Limb (tissue), 2 donors: ENCODE results near the gene ICOS.
A peak's percentile ranks its signal among the peaks of the same experiment; 100 is the strongest.

Experiments used
- DNase-seq, 2 donors: peaks; one replicate each; pipeline ENCODE4 v3.0.0-alpha.2; 2016; ENCODE audit errors: extremely low spot score in 2 of 2

Gene ICOS, protein sequence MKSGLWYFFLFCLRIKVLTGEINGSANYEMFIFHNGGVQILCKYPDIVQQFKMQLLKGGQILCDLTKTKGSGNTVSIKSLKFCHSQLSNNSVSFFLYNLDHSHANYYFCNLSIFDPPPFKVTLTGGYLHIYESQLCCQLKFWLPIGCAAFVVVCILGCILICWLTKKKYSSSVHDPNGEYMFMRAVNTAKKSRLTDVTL

DNA sequence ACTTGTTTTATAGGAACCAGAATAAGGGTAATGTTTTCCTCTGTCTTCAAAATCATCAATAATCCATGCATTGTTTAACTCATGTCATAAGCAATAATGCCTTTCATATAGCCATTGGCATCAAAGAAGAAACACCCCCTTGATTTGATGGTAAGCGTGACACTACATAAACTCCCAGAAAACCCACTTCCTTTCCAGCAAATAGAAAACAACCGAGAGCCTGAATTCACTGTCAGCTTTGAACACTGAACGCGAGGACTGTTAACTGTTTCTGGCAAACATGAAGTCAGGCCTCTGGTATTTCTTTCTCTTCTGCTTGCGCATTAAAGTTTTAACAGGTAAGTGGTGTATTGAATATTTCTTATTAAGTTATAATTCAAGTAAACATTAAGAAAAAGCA, at the start of gene ICOS:
TSS of gene ICOS (plus strand) at position 229 of the 400 bp plus-strand sequence. CDS start at position 281, 52 bp downstream.
- DNase-seq = no peak

DNA sequence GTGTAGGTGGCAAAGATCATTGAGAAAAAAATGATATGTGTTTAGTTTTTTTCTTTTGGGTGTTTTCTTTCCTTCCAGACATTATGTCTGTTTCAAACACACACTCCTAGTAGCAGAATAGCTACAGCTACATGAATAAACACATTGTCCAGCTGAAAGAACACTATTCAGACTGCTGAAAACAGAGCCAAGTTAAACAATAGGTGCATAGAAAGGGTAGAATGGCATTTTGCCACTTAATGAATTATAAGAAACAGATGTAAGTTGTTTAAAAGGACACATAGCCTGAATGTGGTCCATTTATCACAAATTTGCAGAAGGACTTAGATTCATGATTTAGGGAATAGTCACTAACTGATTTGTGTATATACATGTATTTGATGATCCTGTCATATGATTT, 48.9 kb upstream of the ICOS start:
- peak in 1 of 2 donors; percentile 33 for DNase-seq

DNA sequence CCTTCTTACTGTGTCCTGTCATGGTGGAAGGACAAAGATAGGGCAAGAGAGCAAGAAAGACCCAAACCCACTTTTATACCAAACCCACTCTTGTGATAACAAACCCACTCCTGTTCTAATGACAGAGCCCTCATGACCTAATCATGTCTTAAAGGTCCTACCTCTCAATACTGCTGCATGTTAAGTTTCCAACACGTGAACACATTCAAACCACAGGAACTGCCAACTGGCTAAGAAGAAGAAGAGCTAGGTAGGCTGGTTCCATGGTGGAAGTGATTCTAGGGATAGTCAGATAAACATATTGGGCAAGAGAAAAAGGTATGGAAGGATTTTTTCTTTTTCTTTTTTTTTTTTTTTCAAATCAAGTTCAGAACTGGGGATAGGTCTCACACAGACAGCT, 47.0 kb upstream of the ICOS start:
- DNase-seq = no peak

DNA sequence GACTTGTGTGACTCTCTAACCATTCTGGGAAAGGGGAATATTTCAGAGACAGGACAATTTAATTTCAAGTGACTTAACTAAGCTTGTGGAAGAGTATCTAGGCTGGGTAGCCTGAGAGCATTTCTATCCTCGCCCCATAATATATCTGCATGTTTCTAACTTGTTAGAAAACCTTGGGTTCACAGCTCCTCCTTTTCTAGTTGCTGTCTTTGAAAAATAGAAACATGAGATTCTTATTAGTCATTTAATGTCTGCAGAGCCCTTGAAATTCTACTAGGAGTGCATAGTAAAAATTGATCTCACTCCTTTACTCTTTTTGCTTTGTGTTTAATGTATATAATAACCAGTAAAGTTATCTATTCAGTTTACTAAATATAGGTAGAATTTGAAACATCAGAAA, 46.6 kb upstream of the ICOS start:
- no peak for DNase-seq

DNA sequence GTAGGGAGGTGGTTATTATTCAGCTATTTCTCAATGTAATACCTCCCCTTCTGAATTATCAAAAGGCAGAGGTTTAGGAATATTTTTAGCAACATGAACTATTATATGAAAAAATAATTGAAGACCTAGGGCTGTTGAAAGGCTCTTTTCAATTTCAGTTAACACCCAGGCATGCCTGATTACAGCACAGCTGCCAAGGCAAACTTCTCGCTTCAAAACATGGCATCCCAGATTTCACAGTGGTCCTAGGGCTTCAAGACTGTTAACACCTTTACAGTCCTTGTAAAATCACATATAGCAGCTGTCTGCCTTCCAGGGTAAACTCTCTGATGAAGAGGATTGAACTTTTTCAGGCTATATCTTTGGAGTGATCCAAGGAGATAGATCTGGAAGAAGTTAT, 45.8 kb upstream of the ICOS start:
- no peak for DNase-seq

DNA sequence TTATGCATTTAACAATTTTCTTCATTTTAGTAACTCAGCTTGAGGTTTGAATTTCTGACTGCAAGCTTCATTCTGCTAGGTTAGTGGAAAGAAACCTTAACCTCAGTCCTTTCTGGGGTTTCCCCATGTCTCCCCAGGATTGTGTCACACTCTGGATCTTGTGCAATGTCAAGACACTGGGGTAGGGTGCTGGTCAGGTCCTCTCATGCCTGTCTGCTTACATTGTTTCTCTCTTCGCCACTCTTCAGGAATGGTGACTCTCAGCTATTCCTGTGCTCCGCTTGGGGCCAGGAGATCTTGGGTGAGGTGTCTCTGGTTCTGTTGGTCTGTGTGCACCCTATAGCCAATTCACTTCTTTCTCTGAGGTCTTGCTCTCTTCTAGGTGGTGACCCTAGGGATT, 45.1 kb upstream of the ICOS start:
- no peak for DNase-seq

DNA sequence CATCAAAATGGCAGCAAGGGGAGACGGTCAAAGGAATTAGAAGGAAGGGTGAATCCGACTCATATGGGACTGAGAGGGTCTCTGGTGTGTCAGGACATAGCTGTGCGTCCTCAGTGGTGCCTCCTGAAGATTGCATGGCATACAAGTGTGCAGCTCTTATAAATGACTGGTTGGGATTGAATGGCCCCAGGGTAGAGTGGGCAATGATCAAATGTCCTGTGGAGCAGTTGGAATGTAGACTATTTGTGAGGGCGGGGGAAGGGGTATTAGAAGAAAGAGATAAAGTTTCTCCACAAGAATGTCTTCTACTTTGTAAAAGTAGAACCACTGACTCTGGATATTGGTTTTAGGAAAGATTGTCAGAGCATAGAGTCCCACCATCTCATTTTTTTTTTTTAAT, 44.4 kb upstream of the ICOS start:
- DNase-seq = no peak

DNA sequence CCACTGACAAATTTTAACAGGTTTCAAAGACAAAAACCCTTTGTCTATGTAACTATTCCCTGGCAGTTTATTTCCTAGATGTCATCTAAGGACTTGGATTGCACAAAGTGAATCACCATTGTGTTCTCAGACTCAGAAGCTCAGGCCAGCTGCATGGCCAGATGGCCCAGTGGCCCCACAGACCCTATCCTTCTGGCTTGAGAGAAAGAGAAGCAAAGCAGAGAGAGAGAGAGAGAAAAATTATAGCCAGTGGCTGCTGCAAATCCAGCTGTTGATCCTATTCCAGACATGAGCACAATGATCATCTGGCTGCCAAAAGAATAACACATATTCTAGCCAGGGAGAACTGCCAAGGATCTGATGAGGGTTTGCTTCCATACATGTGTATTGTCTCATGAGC, 43.2 kb upstream of the ICOS start:
- DNase-seq = peak; percentile 48 to 85

DNA sequence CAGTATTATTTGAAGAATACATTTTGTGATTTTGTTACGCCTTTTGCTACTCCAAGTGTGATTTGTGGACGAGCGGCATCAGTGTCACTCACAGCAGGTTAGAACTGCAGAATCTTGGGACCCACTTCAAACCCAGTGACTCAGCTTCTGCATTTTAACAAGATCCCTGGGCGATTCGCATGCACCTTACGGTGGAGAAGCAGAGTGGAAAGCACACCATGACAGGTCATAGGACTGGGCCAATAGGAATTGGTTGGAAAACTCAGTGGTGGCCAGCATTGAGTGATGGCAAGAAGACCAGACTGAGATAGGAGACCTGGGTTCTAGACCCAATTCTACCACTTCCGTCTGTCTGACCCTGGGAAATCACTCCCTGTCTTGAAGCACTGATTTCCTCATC, 42.7 kb upstream of the ICOS start:
- DNase-seq = no peak

DNA sequence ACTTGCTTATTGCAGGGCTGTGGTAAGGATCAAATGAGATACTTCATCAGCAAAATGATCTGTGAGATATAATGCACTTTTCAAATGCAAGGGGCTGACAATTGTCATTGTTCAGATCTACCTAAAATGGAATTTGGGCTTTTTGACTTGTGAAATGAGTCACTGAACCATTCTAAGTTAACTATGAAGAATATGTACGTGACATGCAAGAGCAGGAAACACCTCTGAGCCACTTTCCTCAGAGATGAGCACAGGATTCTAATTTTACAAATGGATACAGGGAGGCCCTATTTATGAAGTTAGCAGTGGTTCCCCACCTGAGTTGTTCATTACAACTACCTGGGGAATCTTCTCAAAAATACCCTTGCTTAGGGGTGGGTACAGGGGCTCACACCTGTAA, 42.3 kb upstream of the ICOS start:
- DNase-seq = no peak

DNA sequence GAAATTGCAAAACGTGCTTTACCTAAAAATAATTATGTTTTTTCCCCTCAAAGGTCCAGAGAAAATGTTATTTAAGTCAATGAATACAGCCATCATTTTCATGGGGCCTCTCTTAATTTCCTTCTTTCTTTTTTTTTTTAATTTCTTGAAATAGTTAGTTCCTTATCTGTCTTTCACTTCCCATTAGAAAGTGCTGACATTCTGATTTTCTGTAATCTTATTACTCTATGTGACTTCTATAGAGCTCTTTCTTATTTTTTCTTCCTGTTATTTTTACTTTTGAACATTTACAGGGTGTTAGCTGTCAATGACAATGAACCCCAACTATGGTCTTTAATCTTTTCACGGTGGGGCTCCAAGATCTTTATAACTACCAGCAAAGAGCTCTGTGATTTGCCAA, 39.0 kb upstream of the ICOS start:
- no peak for DNase-seq

DNA sequence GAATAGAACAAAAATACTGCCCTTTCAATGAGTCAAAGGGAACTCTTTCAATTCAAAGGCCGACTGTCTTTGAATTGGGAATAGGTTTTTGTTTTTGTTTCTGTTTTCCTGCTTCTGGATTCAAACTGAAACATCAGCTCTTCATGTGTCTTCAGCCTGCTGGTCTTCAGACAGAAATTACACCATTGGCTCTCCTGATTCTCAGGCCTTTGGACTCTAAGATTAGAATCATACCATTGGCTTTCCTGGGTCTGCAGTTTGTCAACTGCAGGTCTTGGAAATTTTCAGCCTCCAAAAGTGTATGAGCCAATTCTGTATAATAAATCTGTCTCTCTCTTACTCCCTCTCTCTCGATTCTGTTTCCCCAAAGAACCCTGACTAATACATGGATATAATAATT, 37.9 kb upstream of the ICOS start:
- no peak for DNase-seq

DNA sequence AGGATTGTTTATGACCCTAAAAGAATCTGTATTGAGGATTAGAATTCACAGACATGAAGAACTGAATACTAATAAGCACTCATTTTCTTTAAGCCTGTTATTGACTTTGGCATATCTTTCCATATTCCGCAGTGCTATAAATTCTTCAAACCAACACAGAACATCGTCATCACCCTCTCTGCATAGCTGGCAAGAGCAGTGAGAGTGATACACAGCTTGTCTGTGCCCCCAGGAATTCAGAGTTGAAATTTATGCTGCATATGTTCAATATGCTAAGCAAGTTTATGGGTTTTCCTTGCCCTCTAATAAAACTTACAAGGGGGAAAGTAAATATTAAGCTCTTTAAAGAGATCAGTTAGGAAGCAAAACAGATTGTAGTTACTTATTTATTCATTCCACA, 36.3 kb upstream of the ICOS start:
- DNase-seq = no peak

DNA sequence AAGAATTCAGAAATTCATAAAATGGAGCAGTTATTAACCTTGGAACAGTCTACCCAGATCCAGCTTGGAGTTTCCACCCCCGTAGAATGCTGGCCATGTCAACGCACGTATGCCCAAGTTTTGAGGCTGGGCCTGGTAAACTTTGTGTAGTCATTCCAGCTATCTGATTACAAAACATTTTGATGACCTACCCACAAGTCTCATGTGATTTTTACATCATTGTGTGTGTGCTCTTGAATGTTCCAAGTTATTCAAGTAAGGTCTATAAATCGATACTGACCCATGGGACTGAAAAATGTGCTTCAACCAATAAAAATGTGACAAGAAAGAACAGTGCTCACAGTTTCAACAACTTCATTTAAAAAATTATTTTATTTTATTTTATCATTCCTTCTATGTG, 32.5 kb upstream of the ICOS start:
- DNase-seq = no peak

DNA sequence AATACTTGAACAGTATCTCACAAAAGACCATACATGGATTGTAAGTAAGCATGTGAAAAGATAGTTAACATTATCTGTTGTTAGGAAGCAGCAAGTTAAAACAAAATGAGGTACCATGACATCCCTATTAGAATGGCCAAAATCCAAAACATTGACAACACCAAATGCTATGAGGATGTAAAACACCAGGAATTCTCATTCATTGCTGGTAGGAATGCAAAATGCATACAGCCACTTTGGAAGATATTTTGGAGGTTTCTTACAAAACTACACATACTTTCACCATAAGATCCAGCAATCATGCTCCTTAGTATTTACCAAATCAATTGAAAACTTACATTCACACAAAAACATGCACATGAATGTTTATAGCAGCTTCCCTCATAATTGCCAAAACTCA, 30.9 kb upstream of the ICOS start:
- DNase-seq = no peak

DNA sequence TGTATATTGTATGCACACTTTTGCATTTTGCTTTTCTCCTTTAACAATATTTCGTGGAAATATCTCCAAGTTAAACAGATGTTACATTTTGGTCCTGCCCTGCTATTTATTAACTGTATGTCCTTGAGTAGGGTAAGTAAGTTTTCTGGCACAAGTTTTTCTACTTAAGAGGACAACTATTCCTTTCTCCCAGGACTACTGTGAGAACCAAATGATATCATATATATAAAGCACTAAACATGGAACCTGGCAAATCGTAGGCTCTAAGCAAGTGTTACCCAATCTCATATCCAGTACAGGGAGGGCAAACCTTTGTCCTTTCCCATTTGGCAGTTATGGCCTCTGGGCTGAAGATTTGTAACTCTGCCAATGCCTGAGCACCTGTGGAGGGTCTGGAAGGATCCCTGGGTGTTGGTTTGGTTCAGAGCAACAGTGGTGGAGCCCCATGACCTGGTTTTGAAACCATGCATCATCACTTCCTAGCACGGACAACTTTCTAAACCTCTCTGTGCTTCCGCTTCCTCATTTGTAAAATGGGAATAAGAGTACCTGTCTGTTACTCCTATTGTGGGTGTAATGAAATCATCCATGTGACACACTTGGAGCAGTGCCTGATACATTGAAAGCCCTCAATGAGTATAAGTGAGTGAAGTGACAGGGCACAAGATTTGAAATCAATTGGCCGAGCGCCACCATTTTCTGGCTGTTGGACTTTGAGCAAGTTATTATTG, 28.3 kb upstream of the ICOS start:
- no peak for DNase-seq

DNA sequence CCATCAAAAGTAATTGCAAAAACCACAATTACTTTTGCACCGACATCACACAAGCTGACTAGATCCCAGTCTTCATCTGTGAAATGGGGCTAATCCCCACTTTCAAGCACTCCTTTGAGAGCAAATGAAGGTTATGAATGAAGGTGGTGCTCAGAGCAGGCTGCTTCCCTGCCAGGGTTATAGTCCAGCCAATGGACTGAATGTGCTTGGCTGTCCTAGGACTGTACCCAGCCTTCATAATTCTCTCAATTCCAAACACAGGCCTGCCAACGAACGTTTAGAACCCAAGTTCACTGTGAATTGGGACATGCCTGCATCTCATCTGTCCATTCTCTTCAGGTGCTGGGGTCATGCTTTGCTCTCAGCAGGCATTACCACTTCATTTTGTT, 27.8 kb upstream of the ICOS start:
- DNase-seq = no peak

DNA sequence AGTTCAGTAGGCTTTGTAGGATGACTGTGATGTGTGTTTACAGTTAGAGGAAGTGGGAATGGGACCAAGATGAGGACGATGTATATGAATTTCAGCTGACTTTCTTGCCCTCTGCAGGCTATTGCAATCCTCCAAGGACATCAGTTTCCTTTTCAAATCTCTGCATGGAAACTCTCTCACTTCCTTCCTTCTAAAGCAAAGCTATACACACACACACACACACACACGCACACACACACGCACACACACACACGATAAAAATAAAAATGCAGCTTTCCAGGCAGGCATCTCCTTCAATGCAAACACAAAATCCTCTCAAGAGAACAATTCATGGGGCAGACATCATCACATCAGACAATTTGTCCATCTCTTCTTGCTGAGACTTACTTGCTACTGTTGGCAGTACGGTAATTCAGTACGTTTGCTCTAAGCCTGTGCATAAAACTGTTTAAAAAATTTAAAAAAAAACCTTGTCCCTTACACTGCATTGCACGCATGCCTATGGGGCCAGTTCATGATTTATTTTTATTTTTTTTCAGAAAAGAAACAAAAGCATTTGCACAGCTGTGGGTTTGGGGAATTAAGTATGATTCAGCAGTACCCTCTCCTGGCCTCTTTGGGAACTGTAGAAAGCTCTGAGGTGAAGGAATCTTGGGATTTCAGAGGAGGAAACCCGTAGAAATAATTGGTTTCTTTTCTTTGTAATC, 27.1 kb upstream of the ICOS start:
- peak; percentile 50 to 82 for DNase-seq

DNA sequence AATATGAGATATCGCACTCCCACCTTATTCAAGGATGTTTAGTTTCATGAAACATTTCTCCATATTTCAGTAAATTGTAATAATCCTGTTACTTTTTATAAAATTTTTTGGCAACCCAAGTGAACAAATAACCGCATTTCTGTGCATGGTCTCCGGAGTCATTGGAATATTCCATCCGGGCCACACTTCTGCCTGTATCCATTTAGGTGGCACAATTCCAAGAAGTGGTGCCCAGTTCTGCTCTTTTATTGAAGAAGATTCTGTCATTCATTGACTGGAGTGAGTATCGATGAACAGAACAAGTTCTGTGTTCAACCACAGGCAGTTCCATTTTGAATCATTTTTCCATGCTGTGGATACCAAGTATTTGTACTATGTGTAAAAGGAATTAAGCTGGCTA, 26.6 kb upstream of the ICOS start:
- DNase-seq = no peak

DNA sequence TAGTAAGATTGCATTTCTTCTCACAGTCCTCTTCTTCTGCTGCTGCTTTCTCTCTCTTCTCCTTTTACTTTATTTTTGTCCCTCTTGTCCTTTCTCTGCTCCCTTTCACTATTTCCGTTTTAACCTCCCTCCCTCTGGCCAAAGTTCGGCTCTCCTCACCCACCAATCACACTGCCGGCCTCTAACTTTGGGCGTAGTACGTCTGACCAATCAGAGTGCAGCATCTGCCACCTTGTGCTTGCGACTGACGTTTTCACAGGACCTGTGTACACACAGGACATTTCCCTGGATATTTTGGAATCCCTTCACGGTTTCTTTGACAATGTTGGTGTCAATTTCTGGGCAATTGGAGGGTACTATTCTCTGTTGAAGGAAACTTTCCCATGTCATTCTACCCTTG, 22.6 kb upstream of the ICOS start:
- DNase-seq = no peak

DNA sequence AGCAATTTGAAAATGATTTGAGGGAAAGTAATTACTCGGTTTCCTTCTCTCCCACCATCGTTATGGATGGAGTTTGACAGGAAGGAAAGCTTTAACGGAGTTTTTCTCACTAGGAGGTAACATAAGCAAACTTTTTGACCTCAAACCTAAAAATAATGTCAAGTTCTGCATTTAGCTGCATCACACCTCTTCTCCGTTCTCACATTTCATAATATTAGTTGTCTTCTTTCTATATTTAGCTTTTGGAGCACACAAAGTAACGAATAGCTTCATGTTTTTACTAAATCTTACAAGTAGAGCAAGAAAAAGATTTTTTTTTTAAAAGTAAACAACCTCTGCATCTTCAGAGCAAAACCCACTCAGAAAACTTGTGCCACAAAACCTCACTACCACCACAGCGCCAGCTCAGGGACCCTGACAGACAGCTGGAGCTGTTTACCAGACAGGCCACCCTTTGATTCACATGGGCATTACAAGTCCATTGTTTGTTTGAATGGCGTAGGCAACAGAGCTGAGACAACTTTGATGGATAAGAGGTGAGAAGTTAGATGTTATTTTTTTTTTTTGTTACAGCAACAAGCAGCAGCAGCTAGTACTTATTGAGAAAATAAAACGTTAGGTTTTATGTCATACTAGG, 21.9 kb upstream of the ICOS start:
- DNase-seq = no peak

DNA sequence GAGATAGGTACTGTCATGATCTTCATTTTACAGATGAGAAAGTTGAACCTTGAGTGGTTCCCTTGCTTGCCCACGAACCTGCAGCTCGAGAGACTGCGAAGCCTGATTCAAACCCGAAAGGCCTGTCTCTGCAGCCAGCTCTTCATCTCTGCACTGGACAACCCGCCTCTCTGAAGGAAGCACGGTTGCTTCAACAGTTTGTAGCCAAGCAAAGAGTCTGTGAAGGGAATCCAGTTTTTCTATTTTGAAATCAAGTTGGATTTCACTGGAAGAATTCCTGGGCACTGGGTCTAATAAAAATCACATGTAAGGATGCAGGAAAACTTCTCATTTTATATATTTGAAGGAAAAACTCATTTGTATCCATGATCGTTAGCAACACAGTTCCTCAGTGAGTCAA, 21.3 kb upstream of the ICOS start:
- DNase-seq = no peak
